Measurements from ENCODE around the gene ANAPC13.

Gene ANAPC13

DNA sequence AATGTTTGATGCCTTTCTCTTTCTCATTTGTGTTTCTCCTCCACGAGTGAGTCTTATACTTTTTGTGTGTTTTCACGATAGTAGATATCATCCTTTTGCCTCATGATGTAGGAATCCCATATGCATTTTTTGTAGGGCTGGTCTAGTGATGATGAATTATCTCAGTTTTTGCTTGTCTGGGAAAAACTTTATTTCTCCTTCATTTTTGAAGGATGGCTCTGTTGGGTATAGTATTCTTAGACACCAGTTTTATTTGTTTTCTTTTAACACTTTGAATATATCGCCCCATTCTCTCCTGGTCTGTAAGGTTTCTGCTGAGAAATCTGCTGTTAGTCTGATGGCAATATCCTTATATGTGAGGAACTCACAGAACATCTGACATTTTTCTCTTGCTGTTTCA, 18.3 kb upstream of the ANAPC13 start:
- ChIA-PET POLR2A (no interaction called here), CTCF (interaction anchor here (0.7 to 0.8 kb wide), 2 partner anchors 17 to 588 kb away, joined by 4 to 8 read pairs; no protein-coding TSS in a partner anchor)
- no peak for DNase-seq (ENCODE audit: extremely low spot score)
- TF ChIP-seq FOXK2 (IDR thresholded peaks at IDR 0.05) (no peak), L3MBTL2 (conservative IDR thresholded peaks at IDR 0.05) (no peak), LEF1 (IDR thresholded peaks at IDR 0.05; ENCODE audit: borderline replicate concordance) (no peak), FOXA1 (IDR thresholded peaks at IDR 0.05) (no peak), SP1 (IDR thresholded peaks at IDR 0.05) (no peak)
- TF ChIP-seq, protein P1, sequence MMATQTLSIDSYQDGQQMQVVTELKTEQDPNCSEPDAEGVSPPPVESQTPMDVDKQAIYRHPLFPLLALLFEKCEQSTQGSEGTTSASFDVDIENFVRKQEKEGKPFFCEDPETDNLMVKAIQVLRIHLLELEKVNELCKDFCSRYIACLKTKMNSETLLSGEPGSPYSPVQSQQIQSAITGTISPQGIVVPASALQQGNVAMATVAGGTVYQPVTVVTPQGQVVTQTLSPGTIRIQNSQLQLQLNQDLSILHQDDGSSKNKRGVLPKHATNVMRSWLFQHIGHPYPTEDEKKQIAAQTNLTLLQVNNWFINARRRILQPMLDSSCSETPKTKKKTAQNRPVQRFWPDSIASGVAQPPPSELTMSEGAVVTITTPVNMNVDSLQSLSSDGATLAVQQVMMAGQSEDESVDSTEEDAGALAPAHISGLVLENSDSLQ (IDR thresholded peaks at IDR 0.05): no peak

DNA sequence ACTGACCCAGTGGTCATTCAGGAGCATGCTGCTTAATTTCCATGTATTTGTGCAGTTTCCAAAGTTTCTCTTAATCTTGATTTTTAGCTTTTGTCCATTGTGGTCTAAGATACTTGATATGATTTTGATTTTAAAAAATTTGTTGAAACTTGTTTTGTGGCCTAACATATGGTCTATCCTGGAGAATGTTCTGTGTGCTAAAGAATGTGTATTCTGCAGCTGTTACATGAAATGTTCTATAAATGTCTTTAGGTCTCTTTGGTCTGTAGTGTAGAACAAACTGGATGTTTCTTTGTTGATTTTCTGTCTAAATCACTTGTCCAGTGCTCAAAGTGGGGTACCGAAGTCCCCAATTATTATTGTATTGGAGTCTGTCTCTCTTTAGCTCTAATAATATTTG, 17.5 kb upstream of the ANAPC13 start:
- TF ChIP-seq TARDBP (IDR thresholded peaks at IDR 0.05): no peak
- TF ChIP-seq SUZ12 (IDR thresholded peaks at IDR 0.05): no peak
- TF ChIP-seq NFRKB (IDR thresholded peaks at IDR 0.05): no peak
- TF ChIP-seq FOXK2 (IDR thresholded peaks at IDR 0.05): no peak
- ChIA-PET POLR2A (no interaction called here), CTCF (interaction anchor here (0.8 kb wide), 1 partner anchor 16 kb away, joined by 8 read pairs; no protein-coding TSS in a partner anchor)
- DNase-seq (ENCODE audit: extremely low spot score): no peak

DNA sequence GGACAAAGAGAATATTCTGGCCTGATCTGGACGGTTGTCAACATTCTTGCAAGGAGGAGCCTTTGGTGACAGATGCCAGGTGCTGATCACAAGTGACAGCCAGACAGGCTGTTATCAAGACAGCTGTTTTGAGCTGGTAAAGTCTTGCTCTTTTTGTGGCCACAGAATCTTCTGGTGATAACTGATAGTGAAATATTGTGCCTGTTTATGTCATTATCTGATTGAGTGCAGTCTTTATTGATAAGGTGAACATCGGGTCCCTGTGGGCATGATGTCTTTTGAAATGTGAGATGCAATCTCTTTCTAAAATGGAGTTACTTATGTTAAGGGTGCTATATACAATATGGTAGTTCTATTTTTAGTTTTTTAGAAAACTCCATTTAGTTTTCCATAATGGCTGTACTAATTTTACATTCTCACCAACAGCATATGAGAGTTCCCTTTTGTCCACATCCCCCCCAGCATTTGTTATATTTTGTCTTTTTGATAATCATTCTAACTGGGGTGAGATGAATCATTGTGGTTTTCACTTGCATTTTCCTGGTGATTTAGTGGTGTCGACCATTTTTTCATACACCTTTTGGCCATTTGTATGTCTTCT, 10.8 kb upstream of the ANAPC13 start:
- no peak for DNase-seq (ENCODE audit: extremely low spot score)
- CTCF ChIA-PET: no interaction called here
- TF ChIP-seq FOXA1 (IDR thresholded peaks at IDR 0.05) (no peak), BHLHE40 (IDR thresholded peaks at IDR 0.05; ENCODE audit: borderline replicate concordance) (no peak), NFRKB (IDR thresholded peaks at IDR 0.05) (no peak), TARDBP (IDR thresholded peaks at IDR 0.05) (no peak), SP1 (IDR thresholded peaks at IDR 0.05) (no peak), FOXK2 (IDR thresholded peaks at IDR 0.05) (no peak), CTBP1 (IDR thresholded peaks at IDR 0.05; ENCODE audit: borderline replicate concordance) (no peak)
- TF ChIP-seq, protein P1 (IDR thresholded peaks at IDR 0.05): no peak
- POLR2A ChIA-PET: no interaction called here

DNA sequence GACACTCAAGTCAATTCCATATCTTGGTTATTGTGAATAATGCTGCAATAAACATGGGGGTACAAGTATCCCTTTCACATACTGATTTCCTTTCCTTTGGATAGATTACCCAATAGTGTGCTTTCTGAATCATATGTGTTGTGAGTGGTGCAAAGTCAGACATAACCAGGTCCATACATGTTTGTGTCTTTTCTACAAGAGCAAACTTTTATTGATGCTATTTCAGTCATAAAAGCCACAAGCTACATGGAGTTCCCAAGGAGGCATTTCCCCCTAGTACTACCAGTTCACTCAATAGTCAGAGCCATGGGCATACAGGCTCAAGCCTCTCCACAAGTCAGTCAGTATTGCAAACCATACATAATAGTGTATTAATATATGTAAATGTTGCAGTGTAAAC, 10.2 kb upstream of the ANAPC13 start:
- CTCF ChIA-PET: no interaction called here
- TF ChIP-seq L3MBTL2 (conservative IDR thresholded peaks at IDR 0.05) (no peak), ELF4 (IDR thresholded peaks at IDR 0.05) (no peak), SP1 (IDR thresholded peaks at IDR 0.05) (no peak), LEF1 (IDR thresholded peaks at IDR 0.05; ENCODE audit: borderline replicate concordance) (no peak), FOXK2 (IDR thresholded peaks at IDR 0.05) (no peak), TARDBP (IDR thresholded peaks at IDR 0.05) (no peak), ARNT (IDR thresholded peaks at IDR 0.05) (no peak), FOXA1 (IDR thresholded peaks at IDR 0.05) (no peak), SUZ12 (IDR thresholded peaks at IDR 0.05) (no peak), BHLHE40 (IDR thresholded peaks at IDR 0.05; ENCODE audit: borderline replicate concordance) (no peak), HDGF (IDR thresholded peaks at IDR 0.05; ENCODE audit: borderline replicate concordance) (no peak), CTBP1 (IDR thresholded peaks at IDR 0.05; ENCODE audit: borderline replicate concordance) (no peak), ZNF384 (IDR thresholded peaks at IDR 0.05) (no peak), FOXM1 (IDR thresholded peaks at IDR 0.05; ENCODE audit: borderline replicate concordance) (no peak), NFRKB (IDR thresholded peaks at IDR 0.05) (no peak)
- TF ChIP-seq, protein P1 (IDR thresholded peaks at IDR 0.05): no peak
- no peak for DNase-seq (ENCODE audit: extremely low spot score)
- POLR2A ChIA-PET: no interaction called here

DNA sequence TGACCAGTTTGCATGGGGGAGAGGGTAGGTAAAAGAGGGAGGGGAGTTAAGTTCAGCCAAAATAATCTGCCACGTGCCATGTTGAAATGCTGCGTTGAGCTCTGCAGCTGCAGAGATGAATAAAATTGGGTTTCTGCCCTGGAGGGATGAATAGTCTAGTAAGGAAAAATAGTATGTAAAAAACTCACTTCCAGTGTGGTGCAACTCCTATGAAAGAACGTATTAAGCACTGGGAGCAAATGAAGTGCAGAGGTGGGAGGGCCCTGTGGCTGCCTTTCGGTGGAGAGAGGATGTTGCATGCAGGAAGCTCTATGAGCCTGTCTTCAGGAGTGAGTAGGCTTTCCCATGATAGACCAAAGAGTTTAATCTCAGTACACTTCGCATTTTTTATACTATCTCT, 8.7 kb upstream of the ANAPC13 start:
- TF ChIP-seq SP1 (IDR thresholded peaks at IDR 0.05) (no peak), NFRKB (IDR thresholded peaks at IDR 0.05) (no peak), FOXM1 (IDR thresholded peaks at IDR 0.05; ENCODE audit: borderline replicate concordance) (no peak), BHLHE40 (IDR thresholded peaks at IDR 0.05; ENCODE audit: borderline replicate concordance) (no peak), ELF4 (IDR thresholded peaks at IDR 0.05) (no peak), L3MBTL2 (conservative IDR thresholded peaks at IDR 0.05) (no peak), TARDBP (IDR thresholded peaks at IDR 0.05) (no peak), CTBP1 (IDR thresholded peaks at IDR 0.05; ENCODE audit: borderline replicate concordance) (no peak), SUZ12 (IDR thresholded peaks at IDR 0.05) (no peak), LEF1 (IDR thresholded peaks at IDR 0.05; ENCODE audit: borderline replicate concordance) (no peak), FOXK2 (IDR thresholded peaks at IDR 0.05) (no peak), ZNF384 (IDR thresholded peaks at IDR 0.05) (no peak), FOXA1 (IDR thresholded peaks at IDR 0.05) (no peak), HDGF (IDR thresholded peaks at IDR 0.05; ENCODE audit: borderline replicate concordance) (no peak), ARNT (IDR thresholded peaks at IDR 0.05) (no peak)
- TF ChIP-seq, protein P1 (IDR thresholded peaks at IDR 0.05): no peak
- no peak for DNase-seq (ENCODE audit: extremely low spot score)
- CTCF ChIA-PET: no interaction called here
- POLR2A ChIA-PET: interaction anchor here (1.0 kb wide), 1 partner anchor 8 kb away, joined by 7 read pairs; the partner anchor contains the start of genes ANAPC13 and CEP63

DNA sequence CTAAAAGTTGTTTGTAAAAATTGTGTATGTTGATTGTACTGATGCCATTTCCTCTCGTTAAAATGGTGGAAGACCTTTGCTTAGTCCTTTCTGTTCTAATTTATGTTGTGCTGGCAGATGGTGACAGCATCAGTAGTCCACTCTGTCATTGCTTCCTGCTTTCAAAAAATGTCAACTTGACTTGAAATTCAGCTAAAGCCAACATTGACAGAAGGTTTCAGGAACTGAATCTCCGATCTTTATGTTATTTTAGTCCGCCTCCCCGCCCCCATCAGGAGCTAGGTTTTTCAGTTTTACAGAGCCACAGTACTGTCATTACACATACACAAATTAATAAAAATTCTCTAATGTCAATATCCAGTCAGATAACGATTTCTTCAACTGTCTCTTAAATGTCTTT, 1.6 kb upstream of the ANAPC13 start:
- POLR2A ChIA-PET: interaction anchor here (2.2 to 2.9 kb wide), 2 partner anchors 10 to 14 kb away, joined by 9 to 13 read pairs; no protein-coding TSS in a partner anchor
- no peak for DNase-seq (ENCODE audit: extremely low spot score)
- CTCF ChIA-PET: interaction anchor here (0.5 kb wide), 1 partner anchor 178 kb away, joined by 3 read pairs; no protein-coding TSS in a partner anchor
- no peak for TF ChIP-seq SUZ12 (IDR thresholded peaks at IDR 0.05)
- TF ChIP-seq, protein P1 (IDR thresholded peaks at IDR 0.05): peak; percentile 59; the same call in 1 of the 2 replicates
